Tibial nerve (tissue), 4 donors: Measurements from ENCODE around the gene CEP350. TPM values are rescaled to one million over a fixed set of nuclear protein-coding genes. Genes with fewer than 3 reads are reported as not detected.

Source experiments
- DNase-seq, 2 donors: peaks; one replicate each; pipeline ENCODE4 v3.0.0-alpha.2; 2019; ENCODE audit warnings: low spot score in 2 of 2
- H3K27ac ChIP-seq, 4 donors: fragments of 200-600 bp; sonication (generic) in 3 of 4; one replicate each; pipeline ENCODE4 v1.5.1; 2017 to 2019; ENCODE audit warnings: mild to moderate bottlenecking in 1 of 4
- H3K27me3 ChIP-seq, 2 donors: fragments of 200-600 bp; sonication (generic) in 1 of 2; one replicate each; pipeline versions ENCODE4 v1.5.1 to v1.6.0; 2017 to 2019
- H3K36me3 ChIP-seq, 3 donors: fragments of 200-600 bp; sonication (generic); one replicate each; pipeline ENCODE4 v1.5.1; 2018 to 2019
- H3K4me1 ChIP-seq, 4 donors: fragments of 200-600 bp; sonication (generic) in 3 of 4; one replicate each; pipeline ENCODE4 v1.5.1; 2017 to 2019
- H3K4me3 ChIP-seq, 4 donors: fragments of 200-600 bp; sonication (generic) in 3 of 4; one replicate each; pipeline ENCODE4 v1.5.1; 2017 to 2019; ENCODE audit warnings: mild to moderate bottlenecking in 1 of 4, moderate library complexity in 1 of 4
- H3K9me3 ChIP-seq, 4 donors: fragments of 200-600 bp; sonication (generic) in 3 of 4; one replicate each; pipeline ENCODE4 v1.5.1; 2017 to 2019
- EP300 ChIP-seq, 2 donors: sonication (generic); formaldehyde crosslinking; IDR thresholded peaks; one replicate each; pipeline ENCODE4 v1.6.1; 2017; ENCODE audit warnings: antibody characterized with exemption in 2 of 2, mild to moderate bottlenecking in 1 of 2
- POLR2A ChIP-seq, 2 donors: fragments of 450-650 bp; IDR thresholded peaks; one replicate each; pipeline ENCODE4 v1.6.1; 2017; ENCODE audit warnings: antibody characterized with exemption in 2 of 2, mild to moderate bottlenecking in 2 of 2, moderate library complexity in 2 of 2
- WGBS, 2 donors: methylation state at CpG; one replicate each; pipeline ENCODE4 v1.1.5; 2018; 5-methylcytosine and 5-hydroxymethylcytosine counted together
- total RNA-seq, 4 donors: library from RNA; depleted of rRNA; stranded (reverse); fragments of >200 nt; gene quantifications; one replicate each; pipeline ENCODE4 v1.1.0, GENCODE V29; 2016
- TF ChIP-seq, protein P1 (sequence below), 5 experiments: fragments of 200-600 bp in 3 of 5; fragments of 450-650 bp in 2 of 5; sonication (generic) in 3 of 5; IDR thresholded peaks; one replicate each; pipeline ENCODE4 v1.5.1; 2016 to 2019; ENCODE audit warnings: antibody characterized with exemption in 5 of 5, mild to moderate bottlenecking in 3 of 5, moderate library complexity in 2 of 5

The CEP350 gene
- total RNA-seq, 4 donors from 2014 or later = 82.6 to 112 (median 94.9) TPM

DNA sequence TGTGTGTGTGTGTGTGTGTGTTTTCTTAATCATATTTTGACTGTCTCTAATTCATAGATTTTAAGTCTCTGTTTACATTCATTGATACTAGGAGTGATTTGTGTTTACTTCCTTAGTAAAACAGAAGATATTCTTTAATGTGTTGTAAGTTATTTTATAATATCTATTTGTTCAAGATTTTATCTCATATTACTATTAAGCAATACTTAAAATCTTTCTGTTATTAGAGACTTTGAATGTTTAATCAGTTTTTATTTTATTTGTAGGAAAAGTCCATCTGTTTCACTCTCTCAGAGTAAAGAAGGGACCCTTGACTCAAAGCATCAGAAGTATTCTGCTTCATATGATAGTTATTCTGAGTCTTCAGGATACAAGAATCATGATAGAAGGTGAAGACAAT, 89.2 kb downstream of the CEP350 start:
- peaks cover 0 to 80% (median 14%) of the 10 kb centered on the region in 3 donors for H3K36me3 ChIP-seq
- no peaks in the 10 kb centered on the region for H3K4me1 ChIP-seq
- no peak overlapping the region for H3K27ac ChIP-seq
- H3K4me3 ChIP-seq = no peak overlapping the region
- DNase-seq = no peak
- TF ChIP-seq, protein P1, sequence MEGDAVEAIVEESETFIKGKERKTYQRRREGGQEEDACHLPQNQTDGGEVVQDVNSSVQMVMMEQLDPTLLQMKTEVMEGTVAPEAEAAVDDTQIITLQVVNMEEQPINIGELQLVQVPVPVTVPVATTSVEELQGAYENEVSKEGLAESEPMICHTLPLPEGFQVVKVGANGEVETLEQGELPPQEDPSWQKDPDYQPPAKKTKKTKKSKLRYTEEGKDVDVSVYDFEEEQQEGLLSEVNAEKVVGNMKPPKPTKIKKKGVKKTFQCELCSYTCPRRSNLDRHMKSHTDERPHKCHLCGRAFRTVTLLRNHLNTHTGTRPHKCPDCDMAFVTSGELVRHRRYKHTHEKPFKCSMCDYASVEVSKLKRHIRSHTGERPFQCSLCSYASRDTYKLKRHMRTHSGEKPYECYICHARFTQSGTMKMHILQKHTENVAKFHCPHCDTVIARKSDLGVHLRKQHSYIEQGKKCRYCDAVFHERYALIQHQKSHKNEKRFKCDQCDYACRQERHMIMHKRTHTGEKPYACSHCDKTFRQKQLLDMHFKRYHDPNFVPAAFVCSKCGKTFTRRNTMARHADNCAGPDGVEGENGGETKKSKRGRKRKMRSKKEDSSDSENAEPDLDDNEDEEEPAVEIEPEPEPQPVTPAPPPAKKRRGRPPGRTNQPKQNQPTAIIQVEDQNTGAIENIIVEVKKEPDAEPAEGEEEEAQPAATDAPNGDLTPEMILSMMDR (IDR thresholded peaks at IDR 0.05) = no peak
- TF ChIP-seq EP300 (IDR thresholded peaks at IDR 0.05) (no peak), POLR2A (IDR thresholded peaks at IDR 0.05) (no peak)
- H3K27me3 ChIP-seq = no peaks in the 10 kb centered on the region
- no peaks in the 10 kb centered on the region for H3K9me3 ChIP-seq

DNA sequence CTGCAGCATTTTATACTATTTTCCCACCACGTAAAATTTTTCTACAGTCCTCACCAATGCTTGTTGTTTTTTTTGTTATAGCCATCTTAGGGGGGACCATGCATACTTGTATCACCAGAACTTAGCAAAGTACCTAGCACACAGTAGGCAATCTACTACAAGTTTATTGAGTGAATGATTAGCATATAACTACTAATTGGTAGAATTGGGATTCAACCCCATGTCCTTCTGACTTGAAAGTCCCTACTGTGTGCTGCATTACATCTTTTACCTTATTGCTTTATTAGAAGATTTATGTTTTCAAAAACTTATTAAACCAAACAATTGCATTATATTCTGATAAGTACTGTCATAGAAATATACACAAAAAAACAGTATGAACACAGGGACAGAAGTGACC, 92.1 kb downstream of the CEP350 start:
- H3K27me3 ChIP-seq = no peaks in the 10 kb centered on the region
- TF ChIP-seq EP300 (IDR thresholded peaks at IDR 0.05) = no peak
- TF ChIP-seq POLR2A (IDR thresholded peaks at IDR 0.05) = no peak
- TF ChIP-seq, protein P1 (IDR thresholded peaks at IDR 0.05) = no peak
- no peak for DNase-seq
- no peak overlapping the region for H3K4me3 ChIP-seq
- no peak overlapping the region for H3K27ac ChIP-seq
- WGBS, 2 donors = 86 to 98% methylated on average over 1 of the region's 1 CpG
- H3K36me3 ChIP-seq = peaks cover 3 to 93% (median 19%) of the 10 kb centered on the region in 3 donors
- no peaks in the 10 kb centered on the region for H3K9me3 ChIP-seq
- H3K4me1 ChIP-seq = no peaks in the 10 kb centered on the region

DNA sequence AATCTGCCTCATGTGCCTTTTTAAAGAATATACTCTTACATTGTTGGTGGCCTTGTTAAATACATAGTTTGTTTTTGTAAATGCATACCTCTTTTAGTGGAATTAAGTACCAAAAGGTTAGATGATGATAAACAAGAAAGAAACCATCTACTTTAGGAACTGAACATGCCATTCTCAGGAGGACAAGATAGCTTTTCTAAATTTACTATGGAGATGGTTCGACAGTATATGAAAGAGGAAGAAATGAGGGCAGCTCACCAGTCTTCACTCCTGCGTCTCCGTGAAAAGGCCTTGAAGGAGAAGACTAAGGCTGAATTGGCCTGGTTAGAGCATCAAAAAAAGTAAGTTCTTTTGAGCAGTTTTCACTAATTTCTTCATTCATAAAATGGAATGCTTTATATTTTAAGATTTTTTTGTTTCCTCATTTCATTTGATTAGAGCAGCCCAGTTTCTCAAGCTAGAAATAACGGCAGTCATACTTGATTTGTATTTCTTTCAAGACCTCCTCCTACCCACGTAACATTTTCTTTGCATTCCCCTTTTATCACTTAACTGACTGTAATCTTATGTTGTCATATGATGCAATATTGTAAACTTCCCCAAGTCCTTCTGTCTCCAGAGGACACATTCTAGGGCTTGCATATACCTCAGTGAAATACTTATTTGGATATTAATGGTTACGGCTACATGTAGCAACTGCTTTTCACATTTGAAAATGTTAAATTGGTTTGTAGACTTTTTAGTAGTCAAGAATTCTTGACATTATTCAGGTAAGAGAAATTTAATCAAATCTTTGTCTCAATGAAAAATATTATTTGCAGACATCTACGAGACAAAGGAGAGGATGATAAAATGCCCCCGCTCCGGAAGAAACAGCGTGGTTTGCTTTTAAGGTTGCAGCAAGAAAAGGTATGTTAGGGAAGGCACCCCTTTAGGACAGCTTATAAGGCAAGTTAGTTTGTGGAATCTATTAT, 99.3 kb downstream of the CEP350 start:
- H3K4me3 ChIP-seq = no peak overlapping the region
- H3K36me3 ChIP-seq = peaks cover 3 to 87% (median 12%) of the 10 kb centered on the region in 3 donors
- no peak for DNase-seq
- 93 to 94% methylated on average over 10 of the region's 10 CpGs for WGBS, 2 donors
- H3K4me1 ChIP-seq = no peaks in the 10 kb centered on the region
- H3K27ac ChIP-seq = no peak overlapping the region
- H3K9me3 ChIP-seq = no peaks in the 10 kb centered on the region
- TF ChIP-seq, protein P1 (IDR thresholded peaks at IDR 0.05) = no peak
- no peak for TF ChIP-seq EP300 (IDR thresholded peaks at IDR 0.05)
- TF ChIP-seq POLR2A (IDR thresholded peaks at IDR 0.05) = no peak
- no peaks in the 10 kb centered on the region for H3K27me3 ChIP-seq

DNA sequence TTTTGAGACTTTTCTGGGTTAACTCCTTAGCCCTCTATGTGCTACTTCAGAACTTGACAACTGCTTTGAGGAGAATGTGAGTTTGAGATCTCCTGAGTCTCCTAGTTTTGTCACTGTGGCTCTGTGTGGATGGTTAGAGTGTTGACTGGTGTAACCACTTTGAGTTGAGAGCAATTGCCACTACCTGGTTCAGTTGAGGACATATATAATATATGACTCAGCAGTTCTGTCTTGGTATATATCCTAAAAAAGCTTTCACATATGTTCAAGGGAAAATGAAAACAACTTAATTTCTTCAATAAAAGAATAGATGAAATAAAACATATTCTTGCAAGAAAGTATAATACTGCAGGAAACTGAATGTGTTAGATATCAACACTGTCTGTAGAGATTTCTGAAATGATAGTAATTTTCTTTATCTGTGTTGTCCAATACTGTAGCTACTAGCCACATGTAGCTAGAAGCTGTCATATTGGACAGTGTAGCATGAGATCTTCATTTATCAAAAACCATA, 103.3 kb downstream of the CEP350 start:
- H3K36me3 ChIP-seq = peaks cover 0 to 76% (median 6%) of the 10 kb centered on the region in 3 donors
- no peak overlapping the region for H3K27ac ChIP-seq
- no peaks in the 10 kb centered on the region for H3K27me3 ChIP-seq
- no peaks in the 10 kb centered on the region for H3K4me1 ChIP-seq
- H3K4me3 ChIP-seq = no peak overlapping the region
- DNase-seq = no peak
- H3K9me3 ChIP-seq = no peaks in the 10 kb centered on the region
- TF ChIP-seq EP300 (IDR thresholded peaks at IDR 0.05) (no peak), POLR2A (IDR thresholded peaks at IDR 0.05) (no peak)
- TF ChIP-seq, protein P1 (IDR thresholded peaks at IDR 0.05) = no peak

DNA sequence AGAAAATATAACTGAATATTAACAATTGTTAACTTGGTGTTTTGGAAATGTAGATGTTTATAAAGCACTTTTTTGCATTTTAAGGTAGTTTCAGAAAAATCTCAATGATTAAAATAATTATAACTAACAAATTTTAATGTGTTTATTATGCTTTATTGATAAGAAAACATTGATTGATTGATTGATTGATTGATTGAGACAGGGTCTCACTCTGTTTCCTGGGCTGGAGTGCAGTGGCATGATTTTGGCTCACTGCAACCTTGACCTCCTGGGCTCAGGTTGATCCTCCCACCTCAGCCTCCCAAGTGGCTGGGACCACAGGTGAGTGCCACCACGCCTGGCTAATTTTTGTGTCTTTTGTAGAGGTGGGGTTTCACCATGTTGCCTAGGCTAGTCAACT, 106.4 kb downstream of the CEP350 start:
- no peak for DNase-seq
- Histone ChIP-seq H3K36me3 (peaks cover 0 to 80% (median 8%) of the 10 kb centered on the region in 3 donors), H3K27ac (no peak overlapping the region), H3K27me3 (no peaks in the 10 kb centered on the region), H3K4me1 (no peaks in the 10 kb centered on the region), H3K9me3 (no peaks in the 10 kb centered on the region), H3K4me3 (no peak overlapping the region)
- WGBS, 2 donors = 90 to 93% methylated on average over 1 of the region's 1 CpG
- TF ChIP-seq, protein P1 (IDR thresholded peaks at IDR 0.05) = no peak
- TF ChIP-seq EP300 (IDR thresholded peaks at IDR 0.05) (no peak), POLR2A (IDR thresholded peaks at IDR 0.05) (no peak)
